Myocyte (in vitro differentiated cells): ENCODE measurements around the gene RFFL. TPM values are rescaled to one million over a fixed set of nuclear protein-coding genes. Genes with fewer than 3 reads are reported as not detected.
"Not testable (repeated sequence)": the region's sequence is repeated elsewhere in the genome, so short reads cannot be mapped to it uniquely, and the experiment has no call there.

Experiments
- DNase-seq: peaks from one replicate; pipeline ENCODE4 v3.0.0-alpha.2; 2012; ENCODE audit warnings: low read depth
- total RNA-seq: library from RNA; depleted of rRNA; stranded (reverse); fragments of >200 nt; gene quantifications from 2 replicates; pipeline ENCODE4 v1.2.3, GENCODE V29; 2014

RFFL gene
- total RNA-seq, 1 donor from 2014 or later: 9.9 TPM

DNA sequence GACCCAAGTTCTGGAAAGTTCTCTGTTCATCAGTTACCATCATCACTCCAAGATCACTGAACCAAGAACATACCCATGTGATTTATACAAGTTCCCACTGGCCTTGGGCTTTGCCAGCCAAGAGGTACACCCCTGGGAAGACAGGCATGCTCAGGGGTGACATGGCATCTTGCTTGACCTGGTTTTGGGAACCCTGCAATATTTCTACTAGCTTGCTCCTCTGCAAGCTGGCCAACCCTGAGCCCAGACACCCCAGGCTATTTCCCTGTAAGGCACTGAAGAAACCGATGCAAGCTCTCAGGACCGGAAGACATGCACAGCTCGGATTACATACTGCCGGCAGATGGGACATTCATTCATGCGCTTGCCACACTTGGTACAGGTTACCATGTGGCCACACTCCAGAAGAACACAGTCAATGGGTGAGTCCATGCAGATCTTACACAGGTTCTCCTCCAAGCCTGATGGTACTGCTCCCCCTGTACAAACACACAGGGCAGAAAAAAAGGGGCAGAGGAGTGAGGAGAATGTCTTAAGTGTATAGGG, 51.8 kb downstream of the RFFL start:
- no peak for DNase-seq

GRCh38 chr17:35010093-35010492, 53.4 kb downstream of the RFFL start:
- no peak for DNase-seq

DNA sequence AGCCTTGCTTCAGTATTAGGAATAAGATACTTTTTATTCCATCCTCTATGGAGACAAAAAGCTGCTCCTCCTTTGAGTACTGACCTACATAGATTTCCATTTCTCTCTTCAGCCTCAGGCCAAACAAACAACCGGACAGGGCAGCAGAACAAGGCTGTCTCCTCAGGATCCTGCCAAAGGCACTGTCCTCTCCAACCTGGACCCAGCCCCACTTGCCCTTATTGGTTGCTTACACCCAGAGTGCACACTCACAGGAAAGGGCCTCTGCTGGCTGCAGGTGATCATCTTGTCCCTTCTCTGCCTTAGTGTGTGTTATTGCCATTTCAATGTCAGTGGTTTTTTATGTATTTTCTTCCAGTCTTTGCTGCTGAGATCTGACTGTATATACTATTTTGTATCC, 56.5 kb downstream of the RFFL start:
- no peak for DNase-seq

- no peak for DNase-seq
Observed at GRCh38 chr17:35006345-35006744, 57.2 kb downstream of the RFFL start.

- DNase-seq: no peak
Observed at GRCh38 chr17:35003778-35004177, 59.7 kb downstream of the RFFL start.

DNA sequence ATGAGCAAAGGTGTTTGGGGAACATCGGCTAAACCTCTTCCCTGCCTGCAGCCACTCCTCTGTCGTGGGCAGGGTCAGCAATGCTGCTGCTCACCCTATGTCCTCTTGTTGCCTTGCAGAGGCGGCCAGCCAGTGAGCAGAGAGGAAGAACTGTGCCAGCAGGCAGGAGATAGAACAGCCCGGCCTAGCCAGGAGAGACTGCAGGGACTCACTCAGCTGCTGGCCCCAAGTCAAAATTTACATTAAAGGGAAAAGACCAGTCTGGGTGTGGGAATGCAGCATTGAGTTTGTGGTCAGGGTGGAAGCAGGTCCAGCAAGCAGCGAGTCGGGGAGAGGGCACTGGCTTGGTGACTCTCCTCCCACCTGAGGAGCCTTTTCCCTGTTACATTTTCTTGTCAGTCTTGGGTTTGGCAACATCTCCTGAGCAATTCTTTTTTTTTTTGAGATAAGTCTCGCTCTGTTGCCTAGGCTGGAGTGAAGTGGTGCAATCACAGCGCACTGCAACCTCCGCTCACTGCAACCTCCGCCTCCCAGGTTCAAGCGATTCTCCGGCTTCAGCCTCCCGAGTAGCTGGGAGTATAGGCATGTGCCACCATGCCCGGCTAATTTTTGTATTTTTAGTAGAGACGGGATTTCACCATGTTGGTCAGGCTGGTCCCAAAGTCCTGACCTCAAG, 60.5 kb downstream of the RFFL start:
- no peak for DNase-seq

DNA sequence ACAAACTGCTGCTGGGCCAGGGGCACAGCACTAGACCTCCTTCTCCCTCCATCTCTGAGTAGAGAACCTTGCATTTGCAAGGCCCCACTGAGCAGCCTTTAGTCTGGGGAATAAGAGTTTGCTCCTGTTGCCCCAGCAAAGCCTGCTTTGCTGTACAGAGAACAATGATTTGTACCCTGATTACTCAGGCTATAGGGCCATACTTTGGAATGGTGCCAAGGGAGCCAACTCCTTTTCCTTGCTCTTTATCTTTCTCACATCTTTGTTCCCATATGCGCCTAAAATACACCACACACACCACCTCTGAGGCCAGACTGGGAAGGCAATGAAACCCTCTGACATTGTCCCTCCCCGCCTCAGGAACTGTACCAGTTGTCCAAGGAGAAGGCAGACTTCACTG, 62.0 kb downstream of the RFFL start:
- no peak for DNase-seq

- DNase-seq: not testable (repeated sequence)
Observed at GRCh38 chr17:35000965-35001364, 62.5 kb downstream of the RFFL start.

GRCh38 chr17:34999456-34999855, 64.1 kb downstream of the RFFL start:
- DNase-seq: no peak

GRCh38 chr17:34998205-34998604, 65.3 kb downstream of the RFFL start:
- DNase-seq: peak; percentile 76

- no peak for DNase-seq
Observed at GRCh38 chr17:34997355-34997862, 66.1 kb downstream of the RFFL start.

GRCh38 chr17:34996422-34997285, 66.9 kb downstream of the RFFL start:
- DNase-seq: no peak

GRCh38 chr17:34993031-34993430, 70.5 kb downstream of the RFFL start:
- no peak for DNase-seq

GRCh38 chr17:34991606-34992005, 71.9 kb downstream of the RFFL start:
- DNase-seq: no peak

DNA sequence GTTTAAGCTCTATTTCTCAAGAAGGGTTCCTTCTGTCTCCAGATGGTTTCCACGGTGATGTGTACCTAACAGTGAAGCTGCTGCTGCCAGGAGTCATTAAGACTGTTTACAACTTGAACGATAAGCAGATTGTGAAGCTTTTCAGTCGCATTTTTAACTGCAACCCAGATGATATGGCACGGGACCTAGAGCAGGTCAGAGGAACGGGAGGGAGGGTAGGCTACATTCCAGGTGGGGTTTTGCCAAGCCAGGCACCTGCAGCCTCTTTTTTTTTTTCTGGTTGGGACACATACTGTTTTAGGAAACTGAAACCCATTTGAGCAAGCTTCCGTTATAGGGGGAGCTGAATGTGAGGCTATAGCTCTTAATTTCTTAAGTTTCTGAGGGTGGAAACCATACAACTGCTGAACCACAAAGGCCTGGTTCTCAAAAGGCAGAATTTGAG, 72.6 kb downstream of the RFFL start:
- no peak for DNase-seq

- DNase-seq: no peak
Observed at GRCh38 chr17:34989473-34989872, 74.0 kb downstream of the RFFL start.

- no peak for DNase-seq
Observed at GRCh38 chr17:34988644-34989043, 74.9 kb downstream of the RFFL start.

GRCh38 chr17:34987232-34987631, 76.3 kb downstream of the RFFL start:
- no peak for DNase-seq

DNA sequence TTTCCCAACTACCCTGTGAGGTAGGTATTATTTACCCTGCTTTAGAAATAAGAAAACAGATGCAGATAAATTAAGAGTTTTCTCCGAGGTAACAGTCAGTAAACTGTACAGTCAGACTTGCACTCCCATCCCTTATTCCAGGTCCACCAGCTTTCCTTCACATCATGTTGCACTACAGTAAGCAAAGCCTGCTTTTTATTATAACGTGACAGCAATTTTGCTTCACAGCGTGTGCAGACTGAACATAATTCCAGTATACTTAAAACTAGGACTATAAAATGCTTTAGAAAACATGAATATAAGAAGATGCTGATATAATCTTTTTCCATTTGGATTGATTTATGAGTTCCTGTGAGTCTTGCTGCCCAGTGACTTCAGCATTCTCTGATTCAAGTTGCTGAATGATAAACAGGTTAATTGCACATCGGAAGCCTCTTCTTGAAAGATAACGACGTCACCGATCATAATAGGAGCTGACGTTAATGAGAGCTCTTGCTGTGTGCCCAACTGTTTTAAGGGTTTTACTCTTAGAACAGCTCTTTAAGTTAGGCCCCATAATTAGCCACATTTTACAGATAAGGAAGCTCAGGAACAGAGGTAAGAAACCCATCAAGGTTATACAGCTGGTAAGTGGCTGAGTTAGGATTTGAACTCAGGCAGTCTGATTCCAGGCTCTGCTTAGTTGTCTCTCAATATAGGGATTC, 81.8 kb downstream of the RFFL start:
- peak; percentile 18 for DNase-seq

GRCh38 chr17:34980681-34981537, 82.6 kb downstream of the RFFL start:
- peak; percentile 84 for DNase-seq

DNA sequence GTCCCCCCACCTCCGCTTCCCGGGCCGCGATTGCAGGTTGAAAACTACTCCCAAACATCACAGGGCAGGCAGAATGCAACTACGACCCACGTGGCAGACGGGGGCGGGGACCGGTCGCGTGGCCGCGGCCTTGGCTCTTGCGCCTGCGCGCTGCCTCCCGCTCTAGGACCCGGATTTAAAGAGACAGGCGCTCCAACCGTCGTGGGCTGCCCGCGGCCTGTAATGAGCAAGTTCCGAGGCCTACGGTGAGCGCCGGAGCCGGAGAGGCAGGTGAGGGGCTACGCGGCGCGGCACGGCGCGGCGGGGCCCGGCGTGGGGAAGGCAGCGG, 83.2 kb downstream of the RFFL start, which contains the start of gene LIG3:
LIG3 (plus strand) TSS at position 160 of the 328 bp plus-strand sequence. CDS start 2,494 bp downstream, outside the sequence.
- DNase-seq: peak; percentile 94
